Measurements from ENCODE around the gene KRT38. TPM values are rescaled to one million over a fixed set of nuclear protein-coding genes. Genes with fewer than 3 reads are reported as not detected.

KRT38 gene
- total and polyA plus RNA-seq, 2 of the 8 experiments (the other 6 are each of a cell fraction or from before 2014, with no cell fraction given), result not detected

GRCh38 chr17:41386227-41386626 is 54.6 kb downstream of the KRT38 start (continued):
- TF ChIP-seq CHD7 (IDR thresholded peaks at IDR 0.05; ENCODE audit: insufficient replicate concordance, low read length), result no peak
- no peak for TF ChIP-seq EP300 (IDR thresholded peaks at IDR 0.05; ENCODE audit: borderline replicate concordance in 1 of 2, low read depth in 2 of 2, low read length in 2 of 2)
- no peak for TF ChIP-seq MAFK (IDR thresholded peaks at IDR 0.05; ENCODE audit: low read depth, low read length)
- TF ChIP-seq SP2 (IDR thresholded peaks at IDR 0.05; ENCODE audit: low read length), result no peak
- no peak for TF ChIP-seq HDAC2 (IDR thresholded peaks at IDR 0.05; ENCODE audit: borderline replicate concordance in 1 of 2, low read depth in 2 of 2, low read length in 2 of 2)
- no peak for TF ChIP-seq SIX5 (IDR thresholded peaks at IDR 0.05; ENCODE audit: low read depth, low read length)
- no peak for TF ChIP-seq SP1 (IDR thresholded peaks at IDR 0.05; ENCODE audit: low read depth, low read length)
- no peak for TF ChIP-seq KDM5A (IDR thresholded peaks at IDR 0.05; ENCODE audit: low read length)
- TF ChIP-seq JUN (IDR thresholded peaks at IDR 0.05; ENCODE audit: low read depth, low read length), result no peak
- TF ChIP-seq SP4 (IDR thresholded peaks at IDR 0.05; ENCODE audit: low read length), result no peak
- TF ChIP-seq POLR2A (IDR thresholded peaks at IDR 0.05; ENCODE audit: control extremely low read depth in 1 of 2, low read depth in 2 of 2, low read length in 2 of 2), result no peak
- TF ChIP-seq, protein P1, sequence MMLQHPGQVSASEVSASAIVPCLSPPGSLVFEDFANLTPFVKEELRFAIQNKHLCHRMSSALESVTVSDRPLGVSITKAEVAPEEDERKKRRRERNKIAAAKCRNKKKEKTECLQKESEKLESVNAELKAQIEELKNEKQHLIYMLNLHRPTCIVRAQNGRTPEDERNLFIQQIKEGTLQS (IDR thresholded peaks at IDR 0.05; ENCODE audit: insufficient read depth, low read depth, low read length), result no peak

All from H1 (cell line).